Measurements from ENCODE around the gene TMEM129.

DNA sequence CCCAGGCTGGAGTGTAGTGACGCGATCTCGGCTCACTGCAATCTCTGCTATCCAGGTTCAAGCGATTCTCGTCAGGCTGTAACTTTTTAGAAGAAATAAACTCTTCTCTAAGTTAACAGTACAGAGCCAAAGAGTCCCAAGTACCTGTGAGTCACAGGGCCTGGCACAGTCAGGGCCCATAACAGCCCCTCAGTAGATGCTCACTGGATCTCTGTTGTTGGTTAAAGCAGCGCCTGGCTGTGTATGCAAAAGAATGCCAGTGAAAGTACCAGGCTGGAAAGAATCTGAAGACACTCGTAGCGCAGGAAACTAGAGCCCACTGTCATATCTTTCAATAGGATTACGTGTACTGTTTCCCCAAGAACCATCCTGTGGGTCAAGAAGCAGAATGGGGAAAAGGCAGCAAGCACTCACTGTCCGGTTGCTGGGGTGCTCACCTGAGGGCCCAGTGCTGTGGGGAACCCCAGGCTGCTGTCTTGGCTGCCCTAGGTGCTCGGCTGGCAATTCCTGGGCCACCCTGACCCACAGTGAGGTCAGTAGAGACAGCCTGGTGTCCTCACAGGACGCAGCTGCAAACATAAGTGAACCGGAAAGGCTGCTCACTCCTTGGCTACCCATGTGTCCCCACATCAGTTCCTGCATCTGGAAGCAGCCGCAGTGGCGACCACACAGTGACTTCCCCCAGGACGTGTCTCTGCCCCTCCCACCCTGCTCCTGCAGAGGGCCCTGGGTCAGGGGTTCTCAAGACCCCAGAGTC, 5.9 kb downstream of the TMEM129 start:
- TF ChIP-seq, protein P1, sequence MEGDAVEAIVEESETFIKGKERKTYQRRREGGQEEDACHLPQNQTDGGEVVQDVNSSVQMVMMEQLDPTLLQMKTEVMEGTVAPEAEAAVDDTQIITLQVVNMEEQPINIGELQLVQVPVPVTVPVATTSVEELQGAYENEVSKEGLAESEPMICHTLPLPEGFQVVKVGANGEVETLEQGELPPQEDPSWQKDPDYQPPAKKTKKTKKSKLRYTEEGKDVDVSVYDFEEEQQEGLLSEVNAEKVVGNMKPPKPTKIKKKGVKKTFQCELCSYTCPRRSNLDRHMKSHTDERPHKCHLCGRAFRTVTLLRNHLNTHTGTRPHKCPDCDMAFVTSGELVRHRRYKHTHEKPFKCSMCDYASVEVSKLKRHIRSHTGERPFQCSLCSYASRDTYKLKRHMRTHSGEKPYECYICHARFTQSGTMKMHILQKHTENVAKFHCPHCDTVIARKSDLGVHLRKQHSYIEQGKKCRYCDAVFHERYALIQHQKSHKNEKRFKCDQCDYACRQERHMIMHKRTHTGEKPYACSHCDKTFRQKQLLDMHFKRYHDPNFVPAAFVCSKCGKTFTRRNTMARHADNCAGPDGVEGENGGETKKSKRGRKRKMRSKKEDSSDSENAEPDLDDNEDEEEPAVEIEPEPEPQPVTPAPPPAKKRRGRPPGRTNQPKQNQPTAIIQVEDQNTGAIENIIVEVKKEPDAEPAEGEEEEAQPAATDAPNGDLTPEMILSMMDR (IDR thresholded peaks at IDR 0.05): no peak
- no peak for TF ChIP-seq POLR2A (IDR thresholded peaks at IDR 0.05)
- no peak for TF ChIP-seq POLR2AphosphoS5 (IDR thresholded peaks at IDR 0.05)
